HepG2 (cell line): ENCODE data around the gene SUV39H2.

Source experiments
- ATF6 ChIP-seq: sonication (generic); formaldehyde crosslinking; conservative IDR thresholded peaks from 2 replicates; pipeline ENCODE4 v1.4.0; 2020; ENCODE audit warnings: missing genetic modification reagents
- CBX5 ChIP-seq: sonication (generic); formaldehyde crosslinking; IDR thresholded peaks from 2 replicates; pipeline ENCODE4 v1.4.0; 2020; ENCODE audit warnings: missing genetic modification reagents, borderline replicate concordance
- DNMT3B ChIP-seq: conservative IDR thresholded peaks from 2 replicates; pipeline ENCODE4 v1.6.1; 2016; ENCODE audit warnings: missing biosample characterization, control low read depth
- RFX5 ChIP-seq: IDR thresholded peaks from 2 replicates; pipeline ENCODE4 v1.6.1; 2011; ENCODE audit warnings: low read depth, low read length, improper control_type of control experiment
- SPEN ChIP-seq: sonication (generic); formaldehyde crosslinking; IDR thresholded peaks from 2 replicates; pipeline ENCODE4 v1.5.1; 2020; ENCODE audit warnings: low read depth, mild to moderate bottlenecking, missing genetic modification reagents
- ZNF740 ChIP-seq: sonication (generic); formaldehyde crosslinking; IDR thresholded peaks from 2 replicates; pipeline ENCODE4 v1.4.0; 2020; ENCODE audit warnings: missing genetic modification reagents

- TF ChIP-seq ZNF740 = no peak
- no peak for TF ChIP-seq CBX5 (CRISPR knock-in tag)
- TF ChIP-seq SPEN = no peak
- no peak for TF ChIP-seq DNMT3B (CRISPR knock-in tag)
- TF ChIP-seq RFX5 = no peak
- TF ChIP-seq ATF6 = no peak
Measured at GRCh38 chr10:14936584-14936983, 57.9 kb downstream of the SUV39H2 start.
